Heart left ventricle (tissue), 13 donors: ENCODE measurements around the gene SH2D2A.

ENCODE experiments used
- POLR2A ChIP-seq, 2 donors: fragments of 450-650 bp; IDR thresholded peaks; one replicate each; pipeline ENCODE4 v1.6.1; 2017; ENCODE audit warnings: antibody characterized with exemption in 2 of 2, mild to moderate bottlenecking in 2 of 2, moderate library complexity in 2 of 2
- TF ChIP-seq, protein P1 (sequence below), 12 donors: fragments of 200-600 bp; sonication (generic) in 4 of 12; IDR thresholded peaks; one replicate each; pipeline versions ENCODE4 v1.5.0 to v1.8.0; 2018 to 2022; ENCODE audit warnings: antibody characterized with exemption in 12 of 12, mild to moderate bottlenecking in 5 of 12
- donor health status: ischemic (EF 13 %, LVEDD 7.1; RV severe dilation, severe dysfunction).
- donor health status: DM: no; HTN: yes; CAD: no.
- donor health status: DM: no; HTN: no; CAD: no.
- donor health status: ischemic (EF 25% LVEDD 6.9; RV normal size, moderate dysfunction).
- donor health status: ischemic (EF 25% LVEDD 5.7; RV mildly dilated, moderate dysfunction).
- donor health status: ischemic (EF 35%, LVEDD 5.7; RV mildly dilated, moderate dysfunction).
- donor health status: nonischemic (EF 11% LVEDD 7.7; RV severe dilation, severe dysfunction).
- donor health status: DM: yes; HTN: yes; CAD: no.
- donor health status: PGD.
- donor health status: ischemic (EF 29% LVEDD 5.4; RV normal size, mild dysfunction).
- donor health status: nonischemic (EF 23%, LVEDD 6.1; RV moderate dilation, normal function).

DNA sequence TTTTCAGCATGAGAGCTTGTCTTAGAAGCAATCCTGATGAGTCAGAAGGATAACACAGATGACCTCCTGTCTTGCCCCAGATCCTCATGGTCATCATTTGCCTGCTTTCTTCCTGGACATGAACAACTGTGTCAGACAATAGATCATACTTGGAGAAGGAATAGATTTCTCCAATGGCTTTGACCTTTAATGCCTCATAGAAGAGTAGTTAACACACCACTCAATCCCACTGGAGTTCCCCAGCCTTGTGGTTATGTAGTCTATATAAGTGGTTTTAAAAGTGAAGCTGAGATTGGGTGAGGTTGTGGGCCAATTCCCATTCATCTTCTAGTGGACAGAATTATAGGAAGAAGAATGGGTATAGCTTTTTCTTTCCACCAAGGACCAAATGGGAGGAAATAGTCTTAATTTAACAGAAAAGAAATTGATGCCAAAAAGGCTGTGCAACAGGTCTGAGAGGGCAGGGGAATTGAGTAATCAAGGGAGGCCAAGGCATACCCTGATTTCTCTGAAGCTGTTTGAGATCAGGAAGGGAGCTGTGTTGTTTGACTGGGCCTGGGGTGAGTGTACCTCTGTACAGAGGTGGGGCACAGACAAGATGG lies 35.0 kb downstream of the SH2D2A start:
- TF ChIP-seq, protein P1, sequence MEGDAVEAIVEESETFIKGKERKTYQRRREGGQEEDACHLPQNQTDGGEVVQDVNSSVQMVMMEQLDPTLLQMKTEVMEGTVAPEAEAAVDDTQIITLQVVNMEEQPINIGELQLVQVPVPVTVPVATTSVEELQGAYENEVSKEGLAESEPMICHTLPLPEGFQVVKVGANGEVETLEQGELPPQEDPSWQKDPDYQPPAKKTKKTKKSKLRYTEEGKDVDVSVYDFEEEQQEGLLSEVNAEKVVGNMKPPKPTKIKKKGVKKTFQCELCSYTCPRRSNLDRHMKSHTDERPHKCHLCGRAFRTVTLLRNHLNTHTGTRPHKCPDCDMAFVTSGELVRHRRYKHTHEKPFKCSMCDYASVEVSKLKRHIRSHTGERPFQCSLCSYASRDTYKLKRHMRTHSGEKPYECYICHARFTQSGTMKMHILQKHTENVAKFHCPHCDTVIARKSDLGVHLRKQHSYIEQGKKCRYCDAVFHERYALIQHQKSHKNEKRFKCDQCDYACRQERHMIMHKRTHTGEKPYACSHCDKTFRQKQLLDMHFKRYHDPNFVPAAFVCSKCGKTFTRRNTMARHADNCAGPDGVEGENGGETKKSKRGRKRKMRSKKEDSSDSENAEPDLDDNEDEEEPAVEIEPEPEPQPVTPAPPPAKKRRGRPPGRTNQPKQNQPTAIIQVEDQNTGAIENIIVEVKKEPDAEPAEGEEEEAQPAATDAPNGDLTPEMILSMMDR (IDR thresholded peaks at IDR 0.05) = no peak
- no peak for TF ChIP-seq POLR2A (IDR thresholded peaks at IDR 0.05)
